GM12873 (cell line): Measurements from ENCODE around the gene LENG9.

Experiments
- CTCF ChIP-seq: IDR thresholded peaks from 2 replicates; pipeline ENCODE4 v1.5.1; 2012; ENCODE audit warnings: low read depth, mild to moderate bottlenecking, moderate library complexity, low read length, control low read depth; ENCODE audit not compliant: insufficient read depth; ENCODE audit errors: missing control alignments

The LENG9 gene

GRCh38 chr19:54415901-54416673 lies 47.5 kb downstream of the LENG9 start:
- no peak for TF ChIP-seq CTCF

DNA sequence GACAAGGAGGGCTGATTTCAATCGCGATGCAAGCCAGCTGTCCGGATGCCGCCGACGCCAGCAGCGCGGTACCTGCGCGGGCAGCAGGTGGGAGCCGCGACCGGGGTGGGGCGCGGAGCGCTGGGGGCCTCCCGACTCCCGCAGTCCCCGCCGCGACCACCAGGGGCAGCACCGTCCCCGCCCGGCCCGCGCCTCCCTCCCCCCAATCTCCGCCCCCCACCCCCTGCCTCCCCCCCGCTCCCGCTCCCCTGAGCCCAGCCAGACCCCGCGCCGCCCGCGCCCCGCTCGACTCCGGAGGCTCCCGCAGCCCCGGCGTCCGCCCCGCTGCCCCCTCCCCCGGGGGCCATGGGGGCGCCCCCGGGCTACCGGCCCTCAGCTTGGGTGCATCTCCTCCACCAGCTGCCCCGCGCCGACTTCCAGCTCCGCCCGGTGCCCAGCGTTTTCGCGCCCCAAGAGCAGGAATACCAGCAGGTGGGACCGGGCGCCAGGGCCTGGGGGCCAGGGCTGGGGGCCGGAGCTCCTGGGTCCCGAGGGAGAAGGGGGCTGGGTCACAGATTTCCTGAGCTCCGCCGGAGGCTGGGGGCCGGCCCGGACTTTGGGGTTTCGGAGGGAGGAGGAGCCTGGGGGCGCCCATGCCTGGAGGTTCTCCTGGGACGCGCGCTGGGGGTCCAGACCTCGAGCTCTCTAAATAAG lies 48.2 kb downstream of the LENG9 start, which contains the start of gene TTYH1:
TTYH1 (plus strand) TSS at position 257 of the 693 bp plus-strand sequence; CDS start at position 346, 89 bp downstream.
- peak; percentile 43 for TF ChIP-seq CTCF

DNA sequence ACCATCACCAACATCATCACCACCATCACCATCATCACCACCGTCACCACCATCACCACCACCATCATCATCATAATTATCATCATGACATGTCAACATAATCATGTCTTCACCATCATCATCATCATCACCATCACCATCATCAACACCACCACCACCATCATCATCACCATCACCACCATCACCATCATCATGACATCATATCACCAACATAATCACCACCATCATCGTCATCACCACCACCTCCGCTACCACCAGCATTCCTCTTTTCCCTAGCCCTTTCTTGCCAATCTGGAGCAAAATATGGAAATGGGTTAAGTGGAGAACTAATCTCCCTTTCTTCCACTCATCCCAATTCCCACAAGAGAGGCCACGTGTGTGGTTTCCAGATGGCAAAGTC lies 49.4 kb downstream of the LENG9 start:
- TF ChIP-seq CTCF = no peak

GRCh38 chr19:54412877-54413276 lies 50.7 kb downstream of the LENG9 start:
- TF ChIP-seq CTCF = no peak
